Brain pericyte (primary cell): ENCODE data around the gene DHFR.
"Not testable (repeated sequence)": the region's sequence is repeated elsewhere in the genome, so short reads cannot be mapped to it uniquely, and the experiment has no call there.

Experiments
- DNase-seq: peaks from one replicate; pipeline ENCODE4 v3.0.0-alpha.2; 2012; ENCODE audit warnings: low read depth, low spot score

The DHFR gene

GRCh38 chr5:80597500-80597899, 57.3 kb downstream of the DHFR start:
- DNase-seq = no peak

GRCh38 chr5:80594810-80595209, 60.0 kb downstream of the DHFR start:
- no peak for DNase-seq

- no peak for DNase-seq
These were observed 62.0 kb downstream of the DHFR start for GRCh38 chr5:80592761-80593160.

GRCh38 chr5:80592105-80592504, 62.7 kb downstream of the DHFR start:
- no peak for DNase-seq

GRCh38 chr5:80591352-80591751, 63.4 kb downstream of the DHFR start:
- no peak for DNase-seq

GRCh38 chr5:80590766-80591165, 64.0 kb downstream of the DHFR start:
- DNase-seq = no peak

GRCh38 chr5:80588858-80589540, 65.8 kb downstream of the DHFR start:
- DNase-seq = no peak

GRCh38 chr5:80584770-80585169, 70.0 kb downstream of the DHFR start:
- no peak for DNase-seq

- DNase-seq = not testable (repeated sequence)
These were observed 74.5 kb downstream of the DHFR start for GRCh38 chr5:80580291-80580690.

- no peak for DNase-seq
These were observed 75.7 kb downstream of the DHFR start for GRCh38 chr5:80579050-80579449.

- DNase-seq = no peak
These were observed 77.1 kb downstream of the DHFR start for GRCh38 chr5:80577707-80578106.

GRCh38 chr5:80576383-80576782, 78.4 kb downstream of the DHFR start:
- no peak for DNase-seq
